DMS114 treated with DMSO at 0.1 percent for 48 hours (cell line): ENCODE data around the gene ZNF3.
"Not testable (repeated sequence)": the region's sequence is repeated elsewhere in the genome, so short reads cannot be mapped to it uniquely, and the experiment has no call there.

Source experiments
- DNase-seq: peaks from one replicate; lab custom pipeline; 2025; ENCODE audit not compliant: unreplicated experiment; lab: John Stamatoyannopoulos, UW

ZNF3 gene

DNA sequence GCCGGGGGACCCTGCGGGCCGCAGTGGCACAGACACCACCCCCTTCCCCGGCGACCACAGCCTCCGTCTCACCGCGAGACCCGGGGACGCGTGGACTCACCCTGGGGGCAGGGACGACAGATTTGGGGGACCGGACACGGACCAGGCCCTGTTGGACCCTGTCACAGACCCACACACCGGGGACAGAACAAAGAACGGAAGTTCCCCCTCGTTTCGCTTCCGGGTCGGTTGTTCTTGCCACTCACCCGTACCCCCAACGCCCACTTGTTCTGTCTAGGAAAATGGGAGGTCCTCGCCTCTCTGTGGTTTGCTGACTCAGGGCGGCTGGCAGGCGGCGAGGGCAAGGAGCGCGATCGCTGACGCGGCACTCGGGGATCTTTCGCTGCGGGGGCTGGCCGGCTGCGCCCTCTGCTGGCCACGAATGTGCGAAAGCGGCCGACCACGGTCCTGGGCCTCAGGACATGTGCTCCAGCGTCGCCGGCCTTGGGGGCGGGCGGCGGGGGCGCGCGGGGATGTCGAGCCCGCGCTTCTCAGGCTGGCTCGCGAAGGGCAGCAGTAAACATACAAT, at the start of gene ZNF3:
ZNF3 (minus strand) TSS at position 189 of the 568 bp plus-strand sequence. CDS start 4,366 bp downstream, outside the sequence.
- peak; percentile 94 for DNase-seq

DNA sequence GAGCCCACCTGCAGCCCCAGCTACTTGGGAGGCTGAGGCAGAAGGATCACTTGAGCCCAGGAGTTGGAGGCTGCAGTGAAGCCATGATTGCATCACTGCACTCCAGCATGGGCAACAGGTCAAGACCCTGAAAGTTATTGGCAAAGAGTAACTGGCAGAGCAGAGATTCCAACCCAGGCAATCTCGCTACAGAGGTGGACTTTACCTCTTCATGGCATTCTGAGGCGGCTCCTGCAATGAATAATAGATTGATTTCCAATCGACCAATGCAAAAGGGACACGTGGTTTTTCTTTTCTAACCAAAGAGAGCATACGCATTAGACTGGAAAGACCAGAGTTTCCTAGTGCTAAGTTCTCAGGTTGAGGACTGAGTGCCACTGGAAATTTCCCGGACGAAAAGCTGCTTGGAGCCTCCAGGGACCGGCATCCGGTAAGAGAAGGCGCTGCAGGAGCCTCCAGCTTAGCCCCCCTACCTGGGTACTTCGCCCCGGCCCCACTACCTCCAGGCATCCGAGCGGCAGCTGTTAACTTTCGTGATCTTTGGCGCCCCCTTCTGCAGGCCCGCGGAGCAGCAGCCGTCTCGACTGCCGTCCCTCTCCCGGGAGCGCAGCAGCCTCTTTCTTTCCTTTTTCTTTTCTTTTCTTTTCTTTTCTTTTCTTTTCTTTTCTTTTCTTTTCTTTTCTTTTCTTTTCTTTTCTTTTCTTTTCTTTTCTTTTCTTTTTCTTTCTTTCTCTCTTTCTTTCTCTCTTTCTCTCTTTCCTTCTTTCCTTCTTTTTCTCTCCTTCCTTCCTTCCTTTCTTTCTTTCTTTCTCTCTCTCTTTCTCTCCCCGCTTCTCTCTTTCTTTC, 49.3 kb upstream of the ZNF3 start:
- peak; percentile 33 for DNase-seq

DNA sequence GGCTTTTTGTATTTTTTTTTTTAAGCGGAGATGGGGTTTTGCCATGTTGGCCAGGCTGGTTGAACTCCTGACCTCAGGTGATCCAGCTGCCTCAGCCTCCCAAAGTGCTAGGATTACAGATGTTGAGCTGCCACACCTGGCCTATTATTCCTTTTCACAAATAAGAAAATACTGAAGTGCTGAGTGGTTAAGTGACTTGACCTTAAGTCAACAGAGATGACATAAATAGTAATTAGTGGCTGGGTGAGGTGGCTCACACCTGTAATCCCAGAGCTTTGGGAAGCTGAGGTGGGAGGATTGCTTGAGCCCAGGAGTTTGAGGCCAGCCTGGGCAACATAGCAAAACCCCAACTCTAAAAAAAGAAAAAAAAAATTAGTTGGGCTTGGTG, 48.7 kb upstream of the ZNF3 start:
- not testable (repeated sequence) for DNase-seq

DNA sequence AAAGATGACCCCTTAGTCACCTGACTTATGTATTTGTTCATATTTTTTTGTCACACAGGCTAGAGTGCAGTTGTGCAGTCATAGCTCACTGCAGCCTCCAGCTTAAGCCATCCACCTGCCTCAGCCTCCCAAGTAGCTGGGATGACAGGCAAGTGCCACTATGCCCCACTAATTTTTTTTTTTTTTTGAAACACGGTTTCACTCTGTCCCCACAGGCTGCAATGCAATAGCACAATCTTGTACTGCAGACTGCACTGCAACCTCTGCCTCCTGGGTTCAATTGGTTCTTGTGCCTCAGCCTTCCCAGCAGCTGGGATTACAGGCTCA, 47.1 kb upstream of the ZNF3 start:
- DNase-seq, result no peak

DNA sequence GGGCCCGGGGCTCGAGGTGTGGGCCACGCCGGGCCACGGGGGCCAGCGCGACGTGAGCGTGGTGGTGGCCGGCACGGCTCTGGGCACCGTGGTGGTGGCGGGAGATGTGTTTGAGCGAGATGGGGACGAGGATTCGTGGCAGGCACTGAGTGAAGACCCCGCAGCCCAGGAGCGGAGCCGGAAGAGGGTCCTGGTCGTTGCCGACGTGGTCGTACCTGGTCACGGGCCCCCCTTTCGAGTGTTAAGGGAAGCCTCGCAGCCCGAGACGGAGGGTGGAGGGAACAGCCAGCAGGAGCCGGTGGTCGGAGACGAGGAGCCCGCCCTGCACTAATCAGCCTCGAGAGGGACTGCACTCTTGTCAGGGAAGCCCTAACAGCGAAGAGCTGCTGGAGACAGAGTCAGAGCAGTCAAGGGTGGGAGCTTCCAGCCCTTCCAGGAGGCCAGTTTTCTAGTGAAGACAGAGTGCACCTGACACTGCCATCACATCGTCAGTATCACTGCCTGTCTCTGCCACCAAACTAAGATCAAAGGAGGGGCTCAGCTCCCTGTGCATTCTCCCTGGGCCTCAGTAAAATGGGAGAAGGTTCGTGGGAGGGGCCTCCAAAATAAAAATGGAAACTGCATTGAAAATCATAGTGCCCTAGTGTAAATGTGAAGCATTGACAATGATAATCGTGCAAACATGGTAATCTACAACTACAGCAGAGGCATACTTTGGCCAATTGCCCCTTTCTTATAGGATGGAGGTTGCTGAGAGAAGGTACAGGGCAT, 46.5 kb upstream of the ZNF3 start:
- DNase-seq, result no peak

DNA sequence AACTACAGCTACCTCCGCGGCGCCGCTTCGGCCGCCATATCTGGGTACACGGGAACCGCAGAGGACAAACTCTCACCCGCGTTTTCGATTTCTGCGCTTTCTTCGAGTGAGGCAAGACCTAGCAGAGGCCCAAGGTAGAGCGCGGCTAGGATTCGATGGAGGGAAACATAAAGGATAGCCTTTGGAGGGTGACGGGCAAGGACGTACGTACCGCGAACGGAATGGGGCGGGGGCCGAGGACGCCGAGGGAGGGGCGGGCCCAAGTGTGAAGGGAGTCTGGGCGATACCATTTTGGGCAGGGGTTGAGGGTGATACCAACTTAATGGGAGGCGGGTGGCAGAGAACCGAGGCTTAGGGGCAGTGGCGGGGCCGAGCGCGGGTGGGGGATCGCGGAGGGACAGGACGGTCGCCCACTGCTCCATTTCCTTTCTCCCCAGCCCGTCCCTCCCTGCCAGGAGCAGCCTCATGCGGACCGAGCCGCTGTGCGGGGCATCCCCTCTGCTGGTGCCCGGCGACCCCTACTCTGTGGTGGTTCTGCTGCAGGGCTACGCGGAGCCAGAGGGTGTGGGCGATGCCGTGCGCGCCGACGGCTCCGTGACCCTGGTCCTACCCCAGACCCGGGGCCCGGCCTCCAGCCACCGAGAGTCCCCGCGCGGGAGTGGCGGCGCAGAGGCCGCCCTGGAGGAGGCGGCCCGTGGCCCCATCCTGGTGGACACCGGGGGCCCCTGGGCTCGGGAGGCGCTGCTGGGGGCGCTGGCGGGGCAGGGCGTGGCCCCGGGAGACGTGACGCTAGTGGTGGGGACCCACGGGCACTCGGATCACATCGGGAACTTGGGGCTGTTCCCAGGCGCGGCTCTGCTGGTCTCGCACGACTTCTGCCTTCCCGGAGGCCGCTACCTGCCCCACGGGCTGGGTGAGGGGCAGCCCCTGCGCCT, 45.7 kb upstream of the ZNF3 start, which contains the start of gene MBLAC1:
MBLAC1 (plus strand) TSS at position 37 of the 935 bp plus-strand sequence; CDS start at position 466, 429 bp downstream.
- DNase-seq, result peak; percentile 83

DNA sequence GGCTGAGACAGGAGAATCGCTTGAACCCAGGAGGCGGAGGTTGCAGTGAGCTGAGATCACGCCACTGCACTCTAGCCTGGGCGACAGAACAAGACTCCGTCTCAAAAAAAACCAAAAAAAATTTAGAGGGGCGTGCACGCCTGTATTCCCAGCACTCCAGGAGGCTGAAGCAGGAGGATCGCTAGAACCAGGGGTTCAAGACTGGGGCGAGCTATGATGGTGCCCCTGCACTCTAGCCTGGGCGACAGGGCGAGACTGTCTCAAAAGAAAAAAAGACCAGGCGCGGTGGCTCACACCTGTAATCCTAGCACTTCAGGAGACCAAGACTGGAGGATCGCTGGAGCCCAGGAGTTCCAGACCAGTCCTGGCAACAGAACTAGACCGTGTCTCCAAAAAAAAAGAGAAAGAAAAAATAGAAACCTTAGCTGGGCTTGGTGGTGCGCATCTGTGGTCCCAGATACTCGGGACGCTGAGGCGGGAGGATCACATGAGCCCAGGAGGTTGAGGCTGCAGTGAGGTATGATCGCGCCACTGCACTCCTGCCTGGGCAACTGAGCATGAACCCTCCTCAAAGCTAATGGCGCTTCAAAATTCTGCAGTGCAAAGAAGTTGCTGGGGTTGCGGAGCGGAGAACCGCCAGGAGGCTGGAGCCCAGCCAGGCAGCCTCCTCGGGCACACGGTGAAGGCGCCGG, 44.9 kb upstream of the ZNF3 start:
- no peak for DNase-seq

DNA sequence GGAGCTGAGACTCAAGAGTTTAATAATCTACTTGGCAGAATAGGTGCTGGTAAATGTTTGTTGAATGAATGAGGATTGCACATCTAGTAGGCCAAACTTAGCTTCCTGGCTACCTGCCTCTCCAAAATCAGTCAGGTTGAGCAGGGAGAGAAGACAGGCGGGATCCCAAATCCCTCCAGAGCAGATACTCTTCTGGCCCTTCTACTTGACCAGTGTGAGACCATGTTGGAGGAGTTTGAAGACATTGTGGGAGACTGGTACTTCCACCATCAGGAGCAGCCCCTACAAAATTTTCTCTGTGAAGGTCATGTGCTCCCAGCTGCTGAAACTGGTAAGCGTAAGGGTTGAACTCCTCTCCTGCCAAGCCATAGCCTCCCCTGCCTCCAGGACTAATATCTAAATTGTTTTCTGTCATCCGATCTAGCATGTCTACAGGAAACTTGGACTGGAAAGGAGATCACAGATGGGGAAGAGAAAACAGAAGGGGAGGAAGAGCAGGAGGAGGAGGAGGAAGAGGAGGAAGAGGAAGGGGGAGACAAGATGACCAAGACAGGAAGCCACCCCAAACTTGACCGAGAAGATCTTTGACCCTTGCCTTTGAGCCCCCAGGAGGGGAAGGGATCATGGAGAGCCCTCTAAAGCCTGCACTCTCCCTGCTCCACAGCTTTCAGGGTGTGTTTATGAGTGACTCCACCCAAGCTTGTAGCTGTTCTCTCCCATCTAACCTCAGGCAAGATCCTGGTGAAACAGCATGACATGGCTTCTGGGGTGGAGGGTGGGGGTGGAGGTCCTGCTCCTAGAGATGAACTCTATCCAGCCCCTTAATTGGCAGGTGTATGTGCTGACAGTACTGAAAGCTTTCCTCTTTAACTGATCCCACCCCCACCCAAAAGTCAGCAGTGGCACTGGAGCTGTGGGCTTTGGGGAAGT, 43.0 kb upstream of the ZNF3 start:
- DNase-seq, result no peak

DNA sequence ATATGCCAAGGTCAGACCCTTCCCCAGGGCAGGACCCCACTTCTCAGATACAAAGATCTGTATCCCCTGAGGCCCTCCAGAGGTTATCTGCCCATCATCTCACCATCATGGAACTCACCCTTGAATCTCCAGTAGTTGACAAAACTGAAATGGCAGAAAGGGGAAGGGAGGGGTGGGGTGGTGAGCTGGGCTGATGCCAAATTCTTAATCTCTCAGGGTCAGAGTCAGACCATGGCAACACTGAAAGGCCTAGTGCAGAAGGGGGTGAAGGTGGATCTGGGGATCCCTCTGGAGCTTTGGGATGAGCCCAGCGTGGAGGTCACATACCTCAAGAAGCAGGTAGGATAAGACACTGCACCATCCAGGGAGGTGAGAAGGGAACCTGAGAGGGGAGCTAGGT, 41.0 kb upstream of the ZNF3 start:
- DNase-seq, result no peak

DNA sequence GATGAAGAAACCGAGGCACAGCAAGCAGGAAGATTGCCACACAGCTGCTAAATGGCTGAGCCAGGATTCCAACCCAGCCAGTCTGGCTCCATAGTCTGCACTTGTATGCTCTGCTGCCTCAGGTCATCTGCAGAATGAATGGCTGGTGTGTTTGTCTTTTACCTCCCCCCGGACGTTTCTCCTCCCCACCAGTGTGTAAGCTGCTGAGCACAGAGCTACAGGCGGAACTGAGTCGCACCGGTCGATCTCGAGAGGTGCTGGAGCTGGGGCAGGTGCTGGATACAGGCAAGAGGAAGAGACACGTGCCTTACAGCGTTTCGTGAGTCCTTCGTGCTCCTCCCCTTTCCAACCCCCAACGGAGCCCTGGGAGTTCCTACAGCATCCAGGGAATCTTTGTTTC, 40.5 kb upstream of the ZNF3 start:
- DNase-seq, result no peak

DNA sequence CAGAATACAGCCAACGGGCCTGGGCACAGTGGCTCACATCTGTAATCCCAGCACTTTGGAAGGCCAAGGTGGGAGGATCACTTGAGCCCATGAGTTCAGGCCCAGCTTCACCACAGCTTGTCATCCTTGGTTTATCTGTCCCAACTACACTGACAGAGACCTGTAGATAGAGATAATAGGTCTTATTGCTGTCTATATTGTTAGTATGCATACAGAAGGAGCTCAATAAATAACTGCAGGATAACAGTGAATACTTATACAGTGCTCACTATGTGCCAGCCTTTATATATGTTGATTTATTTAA, 39.2 kb upstream of the ZNF3 start:
- DNase-seq, result no peak

DNA sequence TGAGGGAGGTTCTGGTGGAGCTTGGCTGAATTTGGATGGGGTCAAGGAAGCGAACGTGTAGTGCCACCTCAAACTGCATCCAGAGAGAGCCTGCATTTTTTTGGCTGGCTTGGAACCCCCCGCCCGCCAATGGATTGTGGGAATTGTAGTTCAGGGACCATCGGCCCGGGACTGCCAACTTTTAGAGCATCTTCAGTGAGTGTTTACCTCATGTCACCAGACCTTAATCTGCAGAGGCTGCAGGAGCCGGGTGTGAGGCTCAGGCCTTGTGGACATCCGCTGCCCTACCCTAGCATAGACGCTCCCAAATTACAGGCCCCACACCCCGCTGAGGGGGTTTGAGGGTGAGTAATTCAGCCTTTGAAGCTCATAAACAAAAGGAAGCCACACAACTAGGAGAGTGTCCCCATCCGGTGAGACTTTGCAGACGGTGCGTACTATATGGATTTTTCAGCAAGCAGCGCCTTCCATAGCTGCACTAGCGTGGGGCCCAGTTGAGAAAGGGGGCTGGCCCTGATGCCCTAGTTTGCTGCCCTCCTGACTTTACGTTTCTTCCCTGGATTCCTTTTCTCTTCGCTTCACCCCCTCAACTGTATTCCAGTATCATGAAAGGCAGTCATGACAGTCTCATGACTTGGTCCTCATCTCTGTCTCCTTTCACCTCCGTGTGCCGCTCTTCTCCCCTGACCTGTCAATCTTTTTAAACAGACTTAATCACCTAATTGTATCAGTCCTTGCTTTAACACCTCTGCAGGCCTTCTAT, 38.6 kb upstream of the ZNF3 start:
- DNase-seq, result peak; percentile 78

DNA sequence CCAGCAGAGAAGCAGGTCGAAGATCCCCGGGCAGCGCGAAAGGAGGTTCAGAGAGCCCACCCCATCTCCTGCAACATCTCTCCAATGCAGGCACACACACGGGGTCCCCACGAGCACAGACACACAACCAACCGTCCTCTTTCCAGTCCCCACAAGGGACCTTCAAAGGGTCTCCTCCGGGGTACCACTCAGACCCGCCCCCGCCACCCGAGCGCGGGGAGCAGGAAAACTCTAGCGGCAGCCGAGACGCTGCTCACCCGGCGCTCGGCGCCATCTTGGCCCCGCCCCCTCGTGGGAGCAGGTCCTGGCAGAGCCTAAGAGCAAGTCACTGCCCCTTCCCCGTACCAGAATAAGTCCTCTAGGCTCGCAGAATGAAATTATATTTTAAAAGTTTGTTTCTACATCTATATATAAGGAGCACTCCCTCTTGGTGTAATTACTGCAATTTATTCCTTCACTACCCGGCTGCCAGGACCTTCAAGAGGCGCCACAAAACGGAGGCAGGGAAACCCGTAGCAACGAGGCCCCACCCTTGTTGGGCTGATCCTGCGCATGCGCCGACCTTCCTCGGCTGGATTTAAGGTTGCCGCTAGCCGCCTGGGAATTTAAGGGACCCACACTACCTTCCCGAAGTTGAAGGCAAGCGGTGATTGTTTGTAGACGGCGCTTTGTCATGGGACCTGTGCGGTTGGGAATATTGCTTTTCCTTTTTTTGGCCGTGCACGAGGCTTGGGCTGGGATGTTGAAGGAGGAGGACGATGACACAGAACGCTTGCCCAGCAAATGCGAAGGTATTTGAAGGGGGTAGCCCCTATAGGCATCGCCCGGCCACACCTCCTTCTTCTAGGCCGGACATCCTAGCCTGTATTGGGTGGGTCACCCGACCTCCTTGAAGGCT, 37.8 kb upstream of the ZNF3 start, which contains the start of the genes CNPY4 and TAF6:
CNPY4 (plus strand) TSS at position 563 of the 898 bp plus-strand sequence; CDS start at position 674, 111 bp downstream.
TAF6 (minus strand) TSS at position 287 of the 898 bp plus-strand sequence. CDS start 5,149 bp downstream, outside the sequence.
- peak; percentile 91 for DNase-seq

DNA sequence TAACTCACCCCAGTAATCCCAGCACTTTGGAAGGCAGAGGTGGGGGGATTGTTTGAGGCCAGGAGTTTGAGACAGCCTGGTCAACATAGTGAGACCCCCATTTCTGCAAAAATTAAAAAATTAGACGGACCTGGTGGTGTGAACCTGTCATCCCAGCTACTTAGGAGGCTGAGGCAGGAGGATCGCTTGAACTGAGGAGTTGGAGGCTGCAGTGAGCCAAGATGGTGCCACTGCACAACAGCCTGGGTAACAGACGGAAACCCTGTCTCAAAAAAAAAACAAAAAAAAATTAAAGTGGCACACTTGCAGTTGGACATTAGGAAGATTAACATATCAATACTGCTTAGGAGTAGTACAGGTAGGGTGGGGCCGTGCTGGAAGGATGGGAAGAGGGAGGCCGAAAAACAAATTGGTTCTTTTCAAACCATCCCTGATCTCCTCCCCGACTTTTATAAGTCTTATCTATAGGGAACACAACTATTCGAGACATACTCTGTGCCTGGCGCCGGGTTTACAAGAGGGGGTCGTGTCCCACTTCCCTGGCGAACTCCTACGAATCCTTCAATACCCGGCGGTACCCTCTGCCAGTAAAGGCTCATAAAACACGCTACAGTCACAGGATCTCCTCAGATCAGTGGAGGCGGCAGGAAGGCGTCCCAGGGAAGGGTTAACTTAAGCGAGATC, 37.0 kb upstream of the ZNF3 start:
- no peak for DNase-seq

DNA sequence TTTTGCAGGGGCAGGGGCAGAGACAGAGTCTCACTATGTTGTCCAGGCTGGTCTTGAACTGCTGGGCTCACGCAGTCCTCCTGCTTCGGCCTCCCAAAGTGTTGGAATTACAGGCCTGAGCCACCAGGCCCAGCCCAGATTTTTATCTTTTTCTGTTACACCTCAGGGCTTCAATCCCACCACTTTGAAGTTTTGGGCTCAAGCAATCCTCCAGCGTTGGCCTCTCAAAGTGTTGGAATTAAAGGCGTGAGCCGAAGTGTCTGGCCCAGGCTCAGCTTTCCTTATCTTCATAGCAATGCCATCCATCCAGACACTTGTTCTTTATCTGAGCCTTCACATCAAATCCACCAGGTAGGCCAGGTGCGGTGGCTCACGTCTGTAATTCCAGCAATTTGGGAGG, 33.5 kb upstream of the ZNF3 start:
- no peak for DNase-seq

DNA sequence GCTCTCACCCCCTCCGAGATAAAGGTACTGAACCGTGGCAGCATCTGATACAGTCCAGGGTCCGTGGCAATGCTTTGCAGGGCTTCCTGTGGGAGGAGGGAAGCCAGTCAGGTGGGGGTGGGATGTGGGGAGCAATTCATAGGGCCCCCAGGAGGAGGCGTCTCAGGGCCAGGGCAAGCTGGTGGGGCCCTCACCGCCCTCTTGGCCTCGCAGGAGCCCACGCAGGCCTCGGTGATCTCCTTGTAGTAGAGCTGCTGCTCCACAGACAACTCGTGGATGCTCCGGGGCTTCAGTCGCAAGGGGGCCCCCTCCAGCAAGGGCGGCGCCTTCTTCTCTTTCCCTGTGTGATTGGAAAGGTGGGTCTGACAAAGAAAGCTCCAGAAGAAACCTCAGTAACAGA, 30.4 kb upstream of the ZNF3 start:
- no peak for DNase-seq

DNA sequence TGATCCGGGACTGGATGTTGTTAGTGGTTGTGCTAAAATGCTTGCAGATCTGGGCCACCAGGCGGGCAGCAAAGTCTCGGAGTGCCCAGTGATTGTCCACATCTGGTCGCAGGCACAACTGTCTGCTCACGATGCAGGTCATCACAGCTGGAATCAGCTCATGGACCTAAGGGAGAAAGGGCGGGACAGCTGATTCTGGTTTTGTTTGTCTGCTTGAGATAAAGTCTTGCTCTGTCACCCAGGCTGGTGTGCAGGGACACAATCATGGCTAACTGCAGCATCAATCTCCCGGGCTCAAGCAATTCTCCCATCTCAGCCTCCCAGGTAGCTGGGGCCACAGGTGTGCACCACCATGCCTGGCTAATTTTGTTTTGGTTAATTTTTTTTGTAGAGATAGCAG, 29.6 kb upstream of the ZNF3 start:
- no peak for DNase-seq
